HL-60 (cell line): ENCODE results near the gene FOXF2.
"Not testable (repeated sequence)": the region's sequence is repeated elsewhere in the genome, so short reads cannot be mapped to it uniquely, and the experiment has no call there.

ENCODE experiments used
- DNase-seq, 2 experiments: peaks; one replicate each; pipeline ENCODE4 v3.0.0-alpha.2; 2010 to 2020; ENCODE audit warnings: low read depth in 1 of 2, low spot score in 1 of 2
- H3K27ac ChIP-seq: fragments of 250-450 bp; sonication (Bioruptor Pico); replicated peaks from 2 replicates; pipeline ENCODE4 v1.5.1; 2020; ENCODE audit warnings: mild to moderate bottlenecking, moderate library complexity
- H3K27me3 ChIP-seq: fragments of 250-450 bp; sonication (Bioruptor Pico); 2 replicates; pipeline ENCODE4 v1.5.1; 2021; ENCODE audit warnings: mild to moderate bottlenecking, moderate library complexity; ENCODE audit not compliant: insufficient read depth, poor library complexity, severe bottlenecking
- H3K4me3 ChIP-seq: replicated peaks from 2 replicates; pipeline ENCODE4 v1.5.1; 2011; ENCODE audit warnings: mild to moderate bottlenecking, control low read depth, low read length; ENCODE audit not compliant: insufficient read depth
- GABPA ChIP-seq: IDR thresholded peaks from 2 replicates; pipeline ENCODE4 v1.6.1; 2012; ENCODE audit warnings: low read depth
- POLR2AphosphoS5 ChIP-seq: IDR thresholded peaks from 2 replicates; pipeline ENCODE4 v1.6.1; 2012; ENCODE audit warnings: low read depth
- SPI1 ChIP-seq: IDR thresholded peaks from 2 replicates; pipeline ENCODE4 v1.6.1; 2012; ENCODE audit warnings: low read depth, mild to moderate bottlenecking, borderline replicate concordance
- TF ChIP-seq, protein P1 (sequence below): IDR thresholded peaks from one replicate; pipeline ENCODE4 v1.5.1; 2011; ENCODE audit warnings: low read length, control low read depth, inconsistent platforms; ENCODE audit not compliant: insufficient read depth
- TF ChIP-seq, protein P2 (sequence below): IDR thresholded peaks from 2 replicates; pipeline ENCODE4 v1.6.1; 2012; ENCODE audit warnings: low read depth; ENCODE audit not compliant: insufficient replicate concordance

The FOXF2 gene

DNA sequence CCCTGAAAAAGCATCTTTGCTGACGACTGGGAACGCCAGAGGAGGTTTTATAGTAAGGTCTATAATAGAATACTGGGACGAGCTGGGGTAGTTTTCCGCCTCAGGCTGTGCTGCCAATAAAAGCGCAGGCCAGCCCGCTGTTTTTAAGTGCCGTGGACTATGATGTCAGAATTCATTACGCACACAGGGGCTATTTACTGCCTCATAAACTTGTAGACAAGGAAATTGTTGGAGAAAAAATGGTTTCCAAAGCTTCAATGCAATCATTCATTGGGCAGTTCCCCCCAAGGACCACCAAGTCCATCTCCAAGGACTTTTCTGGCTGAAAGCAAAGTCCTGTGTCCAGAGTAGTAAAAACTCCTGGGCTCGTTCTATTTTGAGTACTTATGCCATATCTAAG, 20.4 kb upstream of the FOXF2 start:
- peaks cover 26% of the 10 kb centered on the region for H3K27me3 ChIP-seq
- no peak overlapping the region for H3K4me3 ChIP-seq
- TF ChIP-seq, protein P1, sequence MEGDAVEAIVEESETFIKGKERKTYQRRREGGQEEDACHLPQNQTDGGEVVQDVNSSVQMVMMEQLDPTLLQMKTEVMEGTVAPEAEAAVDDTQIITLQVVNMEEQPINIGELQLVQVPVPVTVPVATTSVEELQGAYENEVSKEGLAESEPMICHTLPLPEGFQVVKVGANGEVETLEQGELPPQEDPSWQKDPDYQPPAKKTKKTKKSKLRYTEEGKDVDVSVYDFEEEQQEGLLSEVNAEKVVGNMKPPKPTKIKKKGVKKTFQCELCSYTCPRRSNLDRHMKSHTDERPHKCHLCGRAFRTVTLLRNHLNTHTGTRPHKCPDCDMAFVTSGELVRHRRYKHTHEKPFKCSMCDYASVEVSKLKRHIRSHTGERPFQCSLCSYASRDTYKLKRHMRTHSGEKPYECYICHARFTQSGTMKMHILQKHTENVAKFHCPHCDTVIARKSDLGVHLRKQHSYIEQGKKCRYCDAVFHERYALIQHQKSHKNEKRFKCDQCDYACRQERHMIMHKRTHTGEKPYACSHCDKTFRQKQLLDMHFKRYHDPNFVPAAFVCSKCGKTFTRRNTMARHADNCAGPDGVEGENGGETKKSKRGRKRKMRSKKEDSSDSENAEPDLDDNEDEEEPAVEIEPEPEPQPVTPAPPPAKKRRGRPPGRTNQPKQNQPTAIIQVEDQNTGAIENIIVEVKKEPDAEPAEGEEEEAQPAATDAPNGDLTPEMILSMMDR = no peak
- TF ChIP-seq POLR2AphosphoS5 = no peak
- TF ChIP-seq SPI1 = no peak
- TF ChIP-seq, protein P2, sequence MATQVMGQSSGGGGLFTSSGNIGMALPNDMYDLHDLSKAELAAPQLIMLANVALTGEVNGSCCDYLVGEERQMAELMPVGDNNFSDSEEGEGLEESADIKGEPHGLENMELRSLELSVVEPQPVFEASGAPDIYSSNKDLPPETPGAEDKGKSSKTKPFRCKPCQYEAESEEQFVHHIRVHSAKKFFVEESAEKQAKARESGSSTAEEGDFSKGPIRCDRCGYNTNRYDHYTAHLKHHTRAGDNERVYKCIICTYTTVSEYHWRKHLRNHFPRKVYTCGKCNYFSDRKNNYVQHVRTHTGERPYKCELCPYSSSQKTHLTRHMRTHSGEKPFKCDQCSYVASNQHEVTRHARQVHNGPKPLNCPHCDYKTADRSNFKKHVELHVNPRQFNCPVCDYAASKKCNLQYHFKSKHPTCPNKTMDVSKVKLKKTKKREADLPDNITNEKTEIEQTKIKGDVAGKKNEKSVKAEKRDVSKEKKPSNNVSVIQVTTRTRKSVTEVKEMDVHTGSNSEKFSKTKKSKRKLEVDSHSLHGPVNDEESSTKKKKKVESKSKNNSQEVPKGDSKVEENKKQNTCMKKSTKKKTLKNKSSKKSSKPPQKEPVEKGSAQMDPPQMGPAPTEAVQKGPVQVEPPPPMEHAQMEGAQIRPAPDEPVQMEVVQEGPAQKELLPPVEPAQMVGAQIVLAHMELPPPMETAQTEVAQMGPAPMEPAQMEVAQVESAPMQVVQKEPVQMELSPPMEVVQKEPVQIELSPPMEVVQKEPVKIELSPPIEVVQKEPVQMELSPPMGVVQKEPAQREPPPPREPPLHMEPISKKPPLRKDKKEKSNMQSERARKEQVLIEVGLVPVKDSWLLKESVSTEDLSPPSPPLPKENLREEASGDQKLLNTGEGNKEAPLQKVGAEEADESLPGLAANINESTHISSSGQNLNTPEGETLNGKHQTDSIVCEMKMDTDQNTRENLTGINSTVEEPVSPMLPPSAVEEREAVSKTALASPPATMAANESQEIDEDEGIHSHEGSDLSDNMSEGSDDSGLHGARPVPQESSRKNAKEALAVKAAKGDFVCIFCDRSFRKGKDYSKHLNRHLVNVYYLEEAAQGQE = no peak
- TF ChIP-seq GABPA = no peak
- DNase-seq = no peak
- no peak overlapping the region for H3K27ac ChIP-seq

DNA sequence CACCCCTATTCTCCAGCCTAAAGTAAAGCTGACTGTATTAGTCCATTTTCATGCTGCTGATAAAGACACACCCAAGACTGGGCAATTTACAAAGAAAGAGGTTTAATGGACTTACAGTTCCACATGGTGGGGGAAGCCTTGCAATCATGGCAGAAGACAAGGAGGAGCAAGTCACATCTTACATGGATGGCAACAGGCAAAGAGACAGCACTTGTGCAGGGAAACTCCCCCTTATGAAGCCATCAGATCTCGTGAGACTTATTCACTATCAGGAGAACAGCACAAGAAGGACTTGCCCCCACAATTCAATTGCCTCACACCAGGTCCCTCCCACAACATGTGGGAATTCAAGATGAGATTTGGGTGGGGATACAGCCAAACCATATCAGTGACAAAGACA, 19.7 kb upstream of the FOXF2 start:
- not testable (repeated sequence) for H3K4me3 ChIP-seq, DNase-seq, H3K27ac ChIP-seq
- H3K27me3 ChIP-seq = peaks cover 34% of the 10 kb centered on the region

DNA sequence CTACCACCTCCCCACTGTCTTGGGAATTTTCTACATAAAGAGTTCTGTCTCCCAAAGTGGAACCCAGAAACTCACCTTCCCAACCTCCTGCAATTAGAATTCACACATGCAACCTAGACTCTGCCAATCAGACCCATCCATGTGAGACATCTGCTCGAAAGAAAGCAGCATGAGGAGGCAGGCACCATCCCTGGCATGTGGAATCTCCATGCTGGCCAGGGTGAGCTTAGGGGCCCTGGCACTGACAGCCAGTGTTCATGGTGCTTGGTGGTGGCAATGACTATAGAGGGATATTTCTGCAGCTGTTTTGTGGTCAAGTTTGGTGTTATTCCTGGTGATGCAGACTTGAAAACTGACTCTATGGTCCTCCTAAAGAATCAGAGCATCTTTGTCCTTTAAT, 17.4 kb upstream of the FOXF2 start:
- DNase-seq = no peak
- TF ChIP-seq, protein P2 = no peak
- TF ChIP-seq GABPA = no peak
- no peak for TF ChIP-seq SPI1
- TF ChIP-seq POLR2AphosphoS5 = no peak
- TF ChIP-seq, protein P1 = no peak
- no peak overlapping the region for H3K4me3 ChIP-seq
- H3K27ac ChIP-seq = no peak overlapping the region
- peaks cover 52% of the 10 kb centered on the region for H3K27me3 ChIP-seq

DNA sequence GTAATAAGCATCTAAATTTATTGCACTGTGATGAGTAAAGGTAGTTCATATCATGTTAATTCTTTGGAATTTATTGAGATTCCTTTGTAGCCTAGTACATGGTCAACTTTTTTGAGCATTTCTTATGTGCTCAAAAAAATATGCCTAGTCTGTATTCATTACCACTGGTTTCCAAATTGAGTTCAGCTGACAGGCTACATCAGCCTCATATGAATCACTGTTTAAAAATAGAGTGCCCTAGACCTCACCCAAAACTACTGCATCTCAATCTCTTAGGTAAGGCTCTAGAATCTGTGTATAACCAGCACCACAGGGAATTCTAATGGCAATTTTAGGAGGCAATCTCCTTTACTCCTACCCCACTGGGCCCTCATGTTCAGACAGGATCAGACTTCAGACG, 16.7 kb upstream of the FOXF2 start:
- no peak for DNase-seq
- peaks cover 59% of the 10 kb centered on the region for H3K27me3 ChIP-seq
- H3K4me3 ChIP-seq = no peak overlapping the region

More for the DNA sequence above, 16.7 kb upstream of the FOXF2 start:
- no peak overlapping the region for H3K27ac ChIP-seq
- no peak for TF ChIP-seq POLR2AphosphoS5
- no peak for TF ChIP-seq SPI1
- no peak for TF ChIP-seq GABPA
- TF ChIP-seq, protein P2 = no peak
- TF ChIP-seq, protein P1 = no peak
